CD4-positive, alpha-beta T cell treated with Interferon alpha-2 for 1 hour (primary cell): ENCODE data around the gene EFCAB6.

Experiments
- DNase-seq, 2 donors: peaks; one replicate each; pipeline ENCODE4 v3.0.0-alpha.2; 2020 to 2022

EFCAB6 gene

DNA sequence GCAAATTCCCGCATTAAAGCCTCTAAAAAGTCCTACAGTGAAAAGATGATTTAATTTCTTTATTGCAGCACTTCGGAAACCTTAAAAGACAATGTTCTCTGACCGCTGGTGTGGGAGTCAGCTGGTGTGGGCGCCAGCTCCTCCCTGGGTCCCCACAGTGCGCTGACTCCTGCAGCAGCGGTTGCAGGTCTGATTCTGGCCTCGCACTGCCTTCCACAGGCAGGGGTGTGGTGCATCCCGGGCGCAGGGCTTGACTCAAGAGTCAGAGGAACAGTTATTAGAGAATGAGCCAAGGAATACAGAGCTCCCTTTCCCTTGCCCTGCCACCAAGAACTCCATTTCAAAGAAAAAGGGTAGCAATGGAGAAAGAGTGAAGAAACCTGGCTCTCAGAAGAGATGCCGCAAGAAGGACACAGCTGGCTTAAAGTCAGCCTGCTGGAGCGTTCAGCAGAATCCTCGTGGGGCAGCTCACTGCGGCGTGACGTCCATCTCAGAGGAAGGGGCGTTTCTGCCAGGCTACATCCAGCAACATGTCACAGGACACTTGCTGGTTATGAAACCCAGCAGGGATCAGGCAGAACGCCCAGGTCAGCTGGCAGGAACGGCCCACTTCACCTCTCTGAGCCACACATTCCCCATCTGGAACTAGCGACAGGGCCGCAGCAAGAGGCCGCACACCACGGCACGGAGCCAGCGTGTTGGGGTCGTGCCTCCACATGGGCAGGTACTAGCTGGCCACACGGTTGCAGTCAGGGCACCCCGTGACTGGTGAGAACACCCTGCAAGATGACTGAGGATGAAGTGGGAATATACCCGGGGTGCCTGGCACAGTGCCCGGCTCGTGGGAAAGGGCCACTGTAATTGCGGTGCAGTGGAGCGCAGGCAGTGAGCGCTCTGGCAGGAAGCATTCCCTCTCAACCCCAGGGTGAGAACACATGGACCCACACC, 18.1 kb upstream of the EFCAB6 start:
- DNase-seq = no peak

DNA sequence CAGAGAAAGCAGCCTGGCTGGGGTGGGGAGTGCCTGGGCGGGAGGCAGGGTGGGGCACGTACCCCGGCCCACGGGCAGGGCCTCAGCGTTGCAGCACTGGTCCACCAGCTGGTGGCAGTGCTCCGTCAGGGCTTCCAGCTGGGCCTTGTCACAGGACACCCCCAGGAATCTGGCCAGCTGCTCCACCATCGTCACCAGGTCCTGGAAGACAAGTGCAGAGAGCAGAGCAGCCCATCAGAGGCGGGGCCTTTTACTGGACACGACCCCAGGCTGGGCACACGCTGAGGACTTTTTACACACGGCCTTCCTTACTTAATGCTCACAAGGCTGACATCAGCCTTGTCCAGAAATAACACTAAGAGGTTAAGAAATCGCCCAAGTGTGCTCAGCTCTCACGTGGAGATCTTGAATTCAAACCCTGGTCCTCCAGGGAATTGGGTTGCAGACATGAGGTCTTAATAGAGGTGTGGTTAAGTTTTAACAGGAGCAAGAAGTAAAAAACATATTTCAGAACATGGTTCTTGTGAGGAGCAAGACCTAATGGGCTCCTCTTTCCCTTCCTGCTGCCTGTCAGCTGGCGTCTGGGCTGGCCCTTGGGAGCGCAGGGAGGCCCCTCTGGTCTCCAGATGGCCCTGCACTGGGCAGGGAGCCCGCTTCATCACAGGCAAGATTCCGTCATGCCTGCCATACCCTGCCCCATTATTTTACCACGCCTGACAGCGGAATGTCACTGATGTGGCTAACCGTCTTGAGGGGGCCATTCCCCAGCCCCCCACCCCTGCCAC, 17.1 kb upstream of the EFCAB6 start:
- no peak for DNase-seq

DNA sequence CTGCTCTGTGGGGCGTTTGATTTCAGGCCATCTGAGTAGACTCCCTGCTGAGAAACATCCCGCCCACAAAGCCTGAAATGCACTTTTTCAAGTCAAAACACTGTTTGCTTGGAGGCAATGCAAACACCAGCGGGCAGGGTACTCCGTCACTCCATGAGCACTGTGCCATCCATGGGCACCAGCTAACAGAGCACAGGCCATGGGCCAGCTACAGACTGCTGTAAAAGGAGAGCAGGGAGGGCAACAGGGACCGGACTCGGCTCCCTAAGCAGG, 16.6 kb upstream of the EFCAB6 start:
- DNase-seq = no peak

DNA sequence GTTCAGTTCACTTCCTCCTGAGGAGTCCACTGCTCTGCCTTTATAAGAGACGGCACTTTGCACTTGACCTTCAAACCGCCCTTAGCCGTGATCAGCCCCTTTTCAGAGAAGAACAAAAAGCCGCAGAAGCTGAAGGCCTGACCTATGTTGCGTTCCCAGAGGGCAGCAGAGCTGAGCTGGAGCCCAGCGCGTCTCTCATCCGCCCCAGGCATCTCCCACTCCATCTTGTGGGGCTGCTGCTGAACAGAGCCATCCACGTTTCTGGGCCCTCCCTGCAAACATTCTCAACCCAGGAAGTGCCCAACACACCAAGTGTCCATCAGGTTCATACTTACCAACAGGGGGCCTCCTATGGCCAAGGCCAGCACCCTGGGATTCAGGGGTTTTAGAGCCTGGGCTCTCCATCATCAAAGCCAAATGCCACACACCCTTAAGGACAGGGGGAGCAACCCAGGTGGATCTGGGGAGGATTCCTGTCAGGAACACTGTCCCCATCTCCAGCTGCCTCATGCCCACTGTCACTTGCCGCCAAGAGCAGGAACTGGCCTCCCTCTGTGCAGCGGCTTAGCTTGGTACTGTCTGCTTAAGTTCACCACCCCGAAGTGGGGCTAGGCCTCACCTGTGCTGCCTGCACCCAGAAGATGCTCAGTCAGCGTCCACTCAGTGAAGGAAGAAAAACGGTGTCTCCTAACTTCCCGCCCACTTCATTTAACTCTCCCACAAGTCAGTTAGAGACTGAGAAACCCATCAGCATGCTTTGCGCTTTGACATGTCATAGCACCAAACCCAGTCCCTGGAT, 16.0 kb upstream of the EFCAB6 start:
- no peak for DNase-seq

DNA sequence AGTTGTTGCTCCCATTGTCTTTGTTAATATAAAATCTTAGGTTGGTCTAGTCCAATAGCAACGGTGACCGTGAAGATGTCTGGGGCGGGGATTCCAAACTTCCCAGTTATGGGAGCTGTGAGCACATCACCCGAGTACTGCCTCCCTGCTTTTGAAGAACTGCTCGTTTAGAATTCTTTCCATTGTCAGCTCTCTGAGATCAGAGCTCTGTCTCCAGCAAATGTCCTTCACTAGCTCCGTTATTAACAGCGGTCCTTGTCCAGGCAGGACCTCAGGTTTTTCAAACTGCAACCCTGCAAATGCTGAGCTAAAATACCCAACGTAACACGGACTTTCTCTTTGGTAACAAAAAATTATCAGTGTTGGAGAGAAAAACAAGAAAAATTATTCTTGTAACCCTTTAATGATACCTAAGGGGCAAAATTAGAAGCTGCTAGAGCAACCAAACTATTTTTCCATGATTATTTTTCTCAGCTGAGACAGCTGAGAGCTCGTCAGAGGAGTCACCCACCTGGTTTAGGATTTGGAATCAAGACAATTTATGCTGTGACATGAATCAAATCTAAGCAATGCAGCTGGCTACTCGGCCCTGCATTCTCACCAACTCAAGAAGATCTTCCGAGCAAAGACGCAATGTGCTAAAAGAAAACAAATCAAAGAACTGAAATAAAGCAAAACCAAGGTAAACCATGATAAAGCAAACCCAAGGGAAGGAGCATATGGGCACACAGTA, 15.1 kb upstream of the EFCAB6 start:
- DNase-seq = no peak

DNA sequence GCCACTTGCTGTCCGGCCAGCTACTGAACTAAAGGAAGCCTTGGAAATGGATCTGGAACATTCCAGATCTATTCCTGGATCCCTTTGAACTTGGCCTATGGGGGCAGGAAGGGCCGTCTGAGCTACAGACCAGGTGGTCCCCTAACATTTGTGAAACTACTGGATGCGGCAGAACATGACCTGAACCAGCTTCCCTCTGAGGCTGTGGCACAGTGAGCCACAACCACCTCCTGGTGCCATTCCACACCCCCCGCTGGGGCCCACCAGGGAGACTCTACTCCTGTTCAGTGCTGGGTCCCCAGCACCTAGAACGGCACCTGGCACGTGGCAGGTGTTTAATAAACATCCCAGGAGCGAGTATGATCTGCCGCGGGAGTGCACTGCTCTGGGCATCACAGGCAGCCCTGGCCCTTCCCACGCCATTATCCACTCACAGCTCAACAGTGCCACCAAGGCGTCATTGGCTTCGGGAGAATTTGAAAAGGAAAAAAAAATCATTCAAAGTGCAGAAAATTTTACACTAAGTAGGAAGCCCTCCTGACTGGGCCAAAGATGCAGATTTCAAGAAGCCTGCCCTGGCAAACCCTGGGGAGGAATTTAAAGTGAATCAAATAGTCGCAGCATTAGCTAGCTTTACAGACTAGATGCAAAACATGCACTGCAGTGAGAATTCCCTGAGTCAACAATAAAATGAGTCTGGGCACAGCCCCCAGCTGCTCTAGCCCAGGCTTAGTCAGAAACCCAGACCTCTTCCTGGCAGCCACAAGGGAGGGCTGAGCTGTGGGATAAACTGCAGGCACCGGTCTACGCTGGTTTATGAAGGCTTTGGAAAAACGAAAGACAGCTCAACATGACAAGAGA, 14.3 kb upstream of the EFCAB6 start:
- DNase-seq = no peak

DNA sequence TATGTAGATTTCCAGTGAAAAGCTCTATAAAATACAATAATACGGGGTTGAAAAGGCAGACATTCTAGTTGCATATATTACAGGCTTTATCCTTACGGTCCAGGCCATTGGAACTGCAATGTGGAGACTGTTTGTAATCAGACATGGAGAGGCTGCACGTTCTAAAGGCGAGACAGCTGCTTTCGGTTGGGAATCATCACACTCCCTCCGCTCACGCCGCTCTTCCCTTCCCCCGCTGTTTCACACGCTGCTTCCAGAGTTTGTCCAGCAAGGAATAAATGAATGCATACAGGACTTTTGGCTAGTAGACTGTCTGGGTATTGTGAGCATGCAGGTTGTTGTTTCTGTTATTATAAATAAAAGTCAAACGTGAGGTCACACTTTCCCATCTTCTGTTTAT, 13.5 kb upstream of the EFCAB6 start:
- DNase-seq = no peak

DNA sequence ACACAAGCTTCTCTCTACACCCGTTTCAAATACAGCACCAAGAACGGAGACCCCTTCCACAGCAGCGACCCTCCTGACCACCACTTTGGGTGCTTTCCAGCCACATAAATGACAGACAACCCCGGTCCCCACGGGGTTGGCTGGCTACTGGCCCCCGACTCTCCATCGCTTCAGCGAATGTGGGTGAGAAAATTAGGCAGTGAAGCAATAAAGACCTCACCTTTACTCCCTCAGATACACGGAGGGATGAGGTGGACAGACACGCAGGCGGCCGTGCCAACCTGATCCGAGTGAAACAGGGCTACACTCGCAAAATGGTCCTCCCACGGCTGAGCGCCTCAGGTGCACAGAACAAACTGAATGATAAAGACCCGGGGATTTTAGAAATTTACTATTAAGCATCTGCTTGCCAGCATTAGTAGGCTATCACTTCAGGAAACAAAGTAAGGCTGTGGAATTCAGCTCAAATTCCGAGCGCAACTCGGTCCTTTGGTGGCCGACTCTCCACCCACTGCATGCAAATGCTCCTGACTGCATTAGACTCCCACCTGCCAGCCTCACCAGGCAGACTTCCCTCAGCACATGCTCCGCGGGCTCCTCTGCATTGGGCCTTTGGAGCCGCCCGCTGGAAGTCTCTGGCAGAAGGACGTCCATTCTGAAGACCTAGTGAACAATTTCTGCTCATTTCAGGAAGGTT, 12.8 kb upstream of the EFCAB6 start:
- no peak for DNase-seq

DNA sequence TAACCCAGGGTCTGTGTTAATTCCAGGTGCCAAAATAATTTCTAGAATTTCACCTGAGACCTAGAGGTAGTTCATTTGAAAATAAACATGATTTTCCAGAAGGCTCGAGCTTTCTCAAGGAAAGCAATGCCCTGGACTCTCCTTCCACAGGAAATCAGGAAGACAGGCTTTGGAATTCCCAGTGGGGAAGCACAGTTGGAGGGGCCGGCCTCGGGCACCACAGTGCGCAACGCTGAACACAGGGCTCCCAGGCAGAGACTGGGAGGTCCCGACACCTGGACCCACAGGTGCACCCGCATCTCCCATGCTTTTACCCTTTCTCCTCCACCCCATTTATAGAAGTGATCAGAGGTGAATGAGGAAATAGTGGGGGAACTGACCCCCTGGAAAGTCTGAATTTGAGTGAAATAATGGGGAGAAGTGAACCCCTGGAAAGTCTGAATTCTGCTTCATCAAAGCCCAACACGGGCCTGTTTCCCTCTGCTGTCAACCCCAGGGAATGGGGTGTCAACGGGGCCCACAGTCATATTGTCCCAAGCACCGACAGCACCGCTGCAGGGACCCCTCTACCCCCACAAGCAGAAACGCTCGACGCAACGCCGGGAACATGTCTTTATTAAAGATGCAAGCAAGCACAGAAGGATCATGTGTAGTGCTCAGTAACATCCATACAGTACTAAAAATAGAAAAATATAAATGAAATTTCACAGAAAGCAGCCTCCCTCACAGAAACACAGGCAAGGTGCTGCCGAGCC, 12.0 kb upstream of the EFCAB6 start:
- DNase-seq = no peak

DNA sequence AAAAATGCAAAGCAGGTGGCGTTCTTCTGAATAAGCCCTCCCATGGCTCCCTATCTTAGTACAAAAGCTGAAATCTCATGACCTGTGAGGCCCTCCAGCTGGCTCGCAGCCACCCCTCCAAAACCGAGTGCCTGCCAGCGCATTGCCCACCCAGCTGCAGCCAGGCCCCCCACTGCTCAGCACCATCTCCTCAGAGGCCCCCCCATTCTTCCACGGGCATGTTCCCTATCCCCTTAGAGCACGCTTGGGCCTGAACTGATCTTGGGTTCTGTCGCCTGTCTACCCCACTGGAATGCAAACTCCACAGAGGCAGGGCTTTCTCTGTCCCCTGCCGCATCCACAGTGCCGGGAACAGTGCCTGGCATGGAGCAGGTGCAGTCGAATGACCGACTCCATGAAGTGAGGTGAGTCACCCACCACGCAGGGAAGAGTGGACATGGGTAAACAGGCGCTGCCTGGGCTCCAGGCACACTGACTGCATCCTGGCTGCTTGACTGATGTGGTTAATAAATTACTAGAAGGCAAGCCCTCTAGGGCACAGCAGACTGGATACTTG, 11.3 kb upstream of the EFCAB6 start:
- DNase-seq = no peak

DNA sequence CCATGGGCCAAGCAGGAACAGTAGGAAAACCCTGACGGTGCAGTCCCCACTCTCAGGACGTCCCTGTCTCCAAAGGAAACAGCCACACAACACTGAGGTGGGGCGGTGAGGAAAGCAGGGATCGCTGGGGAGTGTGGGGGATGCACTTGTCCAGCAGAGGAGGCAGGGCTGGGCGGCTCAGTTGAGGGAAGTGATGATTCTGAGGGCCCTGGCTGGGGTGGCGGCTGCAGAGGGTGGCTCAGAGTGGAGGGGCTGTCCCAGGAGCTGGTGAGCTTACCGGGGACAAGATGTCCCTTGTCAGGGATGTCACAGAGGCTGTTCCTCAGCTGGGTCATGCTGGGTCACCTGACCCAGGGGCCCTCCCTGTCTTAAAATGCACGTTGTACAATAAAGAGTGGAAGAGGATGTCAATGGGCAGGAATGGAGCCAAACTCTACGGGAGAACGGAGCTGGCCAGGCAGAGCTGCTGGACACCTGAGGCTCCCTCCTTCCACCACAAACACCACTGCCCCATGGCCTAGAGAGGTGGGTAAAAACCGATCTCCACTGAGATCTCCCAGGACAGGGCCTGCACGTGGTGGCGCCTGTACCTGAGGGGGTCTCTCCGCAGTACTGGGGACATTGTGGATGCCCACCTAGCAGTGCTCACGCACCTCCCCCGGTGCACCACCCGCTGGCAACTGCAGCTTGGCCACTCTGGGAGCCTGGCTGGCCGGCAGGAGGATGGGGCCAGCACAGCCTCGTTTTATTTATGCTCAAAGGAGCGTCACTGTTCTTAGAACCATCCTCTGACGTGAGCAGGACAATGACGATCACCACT, 9.7 kb upstream of the EFCAB6 start:
- DNase-seq = no peak

DNA sequence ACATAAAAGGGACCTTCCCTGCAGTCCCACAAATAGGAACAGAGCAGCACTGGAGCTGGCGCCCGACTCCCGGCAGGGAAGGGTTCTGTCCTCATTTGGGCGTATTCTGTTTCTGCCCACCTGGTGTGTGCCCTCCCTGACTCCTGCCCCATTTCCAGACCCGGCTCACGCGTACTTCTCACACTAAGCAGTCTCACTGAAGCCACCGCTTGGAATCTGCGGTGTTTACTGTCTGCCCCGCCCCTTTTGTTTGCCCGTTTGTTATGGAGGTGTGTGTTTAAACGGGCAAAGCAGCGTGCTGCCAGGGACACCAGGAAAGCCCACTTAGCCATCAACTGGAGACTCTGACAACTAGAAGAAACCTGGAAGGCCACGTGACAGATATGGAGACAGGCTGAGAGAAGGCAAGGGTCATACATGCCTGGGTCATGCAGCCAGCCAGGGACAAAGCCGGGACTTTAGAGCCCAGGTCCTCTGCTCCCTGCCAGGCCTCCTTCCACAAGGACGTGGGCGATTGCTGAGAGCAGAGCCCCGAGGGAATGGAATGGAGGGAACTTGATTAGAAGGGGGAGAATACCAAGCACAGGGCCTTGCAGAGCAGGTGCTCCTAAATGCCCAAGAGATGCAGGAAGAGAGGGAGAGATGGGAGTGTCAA, 8.7 kb upstream of the EFCAB6 start:
- no peak for DNase-seq

DNA sequence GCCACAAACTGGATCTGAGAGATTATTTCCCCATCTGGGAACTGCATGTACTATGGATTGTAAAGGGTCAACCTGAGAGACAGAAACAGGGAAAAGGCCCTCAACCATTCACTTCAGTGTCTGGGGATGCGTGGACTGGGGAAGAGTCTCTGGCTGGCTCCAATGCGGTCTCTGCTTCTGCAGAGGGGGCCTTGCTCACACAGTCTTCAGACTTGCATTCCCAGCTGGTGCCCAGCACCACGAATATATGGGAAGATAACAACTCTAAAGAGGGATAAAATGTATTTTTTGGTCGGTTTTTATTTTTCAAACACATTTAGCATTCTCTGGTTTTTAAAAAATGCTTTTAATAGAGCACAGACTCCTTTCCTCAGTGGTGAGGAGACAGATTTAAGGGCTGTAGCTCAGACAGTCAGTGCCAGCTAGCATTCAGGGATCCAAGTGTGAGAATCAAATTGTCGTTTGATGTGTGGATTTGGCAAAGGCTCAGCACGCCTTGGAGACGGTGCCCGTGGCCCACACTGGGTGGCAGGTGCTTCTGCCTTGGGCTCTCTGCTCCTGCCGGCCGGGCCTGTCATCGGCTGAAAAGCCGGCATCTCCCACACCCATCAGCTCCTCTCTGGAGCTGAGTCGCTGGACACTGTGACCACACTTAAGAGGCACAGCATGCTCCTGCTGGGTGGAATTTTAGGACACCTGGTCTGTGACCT, 8.0 kb upstream of the EFCAB6 start:
- no peak for DNase-seq

DNA sequence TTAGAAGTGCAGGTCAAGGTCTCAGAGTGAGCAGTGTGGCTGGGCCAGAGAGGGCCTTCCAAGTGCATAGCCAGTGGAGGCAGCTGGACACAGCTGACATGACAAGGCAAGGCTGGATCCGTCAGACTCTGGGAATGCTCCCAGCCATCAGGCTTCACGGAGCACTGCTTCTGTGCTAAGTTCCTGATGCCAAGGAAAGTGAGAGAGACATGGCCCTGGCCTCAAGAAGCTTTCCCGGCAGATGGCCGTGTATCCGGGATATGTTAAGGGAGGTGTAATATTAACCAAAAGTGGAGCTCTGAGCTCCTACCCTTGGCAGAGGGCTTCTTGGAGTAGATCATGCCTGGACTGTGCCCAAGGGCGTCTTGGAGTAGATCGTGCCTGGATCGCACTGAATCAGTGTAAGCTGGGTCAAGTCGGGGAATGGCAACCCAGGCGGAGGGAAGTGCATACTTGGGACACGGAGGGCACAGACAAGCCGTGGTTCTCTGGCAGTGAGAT, 7.4 kb upstream of the EFCAB6 start:
- DNase-seq = no peak

DNA sequence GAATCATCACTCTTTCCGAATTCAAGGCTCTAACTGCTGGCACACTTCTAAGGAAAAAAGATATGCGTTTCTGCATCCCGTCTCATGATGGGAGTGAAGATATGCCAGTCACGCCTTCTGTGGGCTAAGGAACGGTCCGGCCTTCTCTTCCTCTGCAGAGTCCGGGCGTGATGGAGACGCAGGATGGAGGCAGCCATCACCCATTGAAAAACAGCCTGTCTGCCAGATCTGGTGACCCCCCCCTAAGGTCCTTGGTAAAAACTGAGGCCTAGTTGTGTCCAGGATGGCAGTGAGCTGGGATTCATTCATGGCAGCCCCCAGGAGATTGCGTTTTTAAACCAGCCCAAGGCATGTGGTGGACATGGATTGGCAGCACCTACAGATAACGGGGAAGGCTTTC, 6.9 kb upstream of the EFCAB6 start:
- DNase-seq = no peak

DNA sequence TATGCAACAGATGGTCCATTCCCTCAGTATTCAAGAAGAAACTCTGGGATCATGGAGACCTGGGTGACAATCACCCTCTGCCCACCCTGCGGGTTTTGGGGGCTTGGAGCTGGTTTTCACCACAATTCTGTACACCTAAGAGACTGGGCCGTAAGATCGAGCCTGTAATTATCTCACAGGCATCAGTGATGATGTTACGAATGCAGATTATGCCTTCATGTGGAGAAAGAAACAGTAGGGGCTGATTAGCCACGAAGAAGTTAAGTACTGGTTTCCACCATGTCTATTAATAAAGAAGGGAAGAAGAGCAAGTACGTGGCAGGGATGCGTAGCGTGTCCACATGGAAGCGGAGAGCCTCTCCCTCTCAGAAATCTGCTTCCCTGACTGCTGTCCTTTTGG, 5.3 kb upstream of the EFCAB6 start:
- DNase-seq = no peak

DNA sequence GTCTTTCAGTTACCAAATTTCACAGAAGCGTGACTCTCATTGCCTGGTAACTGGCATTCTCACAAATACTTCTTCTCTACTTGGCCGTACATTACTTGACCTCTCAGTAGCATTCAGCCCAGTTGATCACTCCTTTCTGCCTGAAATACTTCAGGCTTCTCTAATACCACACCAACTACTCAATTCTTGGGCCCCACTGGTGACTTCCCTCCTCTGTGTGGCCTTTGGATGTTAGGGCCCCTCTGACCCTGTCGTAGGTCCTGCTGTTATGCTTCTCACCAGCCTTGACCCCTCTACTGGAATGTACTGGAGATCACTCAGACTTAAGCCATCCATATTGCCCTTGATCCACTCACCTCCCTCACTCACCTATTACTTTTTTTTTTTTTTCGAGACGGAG, 2.2 kb upstream of the EFCAB6 start:
- no peak for DNase-seq

DNA sequence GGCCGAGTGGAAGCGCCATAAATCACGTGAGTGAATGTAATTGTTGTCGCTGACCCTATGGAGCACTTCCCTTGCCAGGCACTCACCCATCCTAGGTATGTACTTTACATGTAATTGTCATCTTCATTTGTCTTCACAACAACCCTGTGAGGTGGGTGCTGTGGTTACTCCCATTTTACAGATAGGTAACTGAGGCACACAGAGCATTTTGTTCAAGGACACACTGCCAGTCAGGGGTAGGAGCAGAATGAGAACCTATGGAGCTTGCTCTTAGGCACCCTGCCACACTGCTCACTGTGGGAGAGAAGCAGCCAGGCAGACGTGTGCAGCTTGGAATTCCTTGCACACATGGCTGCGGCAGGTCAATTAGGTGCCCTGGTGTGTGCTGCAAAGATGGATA, 785 bp upstream of the EFCAB6 start:
- no peak for DNase-seq
